Hepatocyte (in vitro differentiated cells): ENCODE measurements around the gene STATH.

Experiments
- EZH2 ChIP-seq: fragments of 200-600 bp; sonication (generic); IDR thresholded peaks from 2 replicates; pipeline ENCODE4 v1.6.1; 2016; ENCODE audit warnings: antibody characterized with exemption, mild to moderate bottlenecking, borderline replicate concordance
- TF ChIP-seq, protein P1 (sequence below): fragments of 200-600 bp; sonication (generic); IDR thresholded peaks from 2 replicates; pipeline ENCODE4 v1.5.1; 2016; ENCODE audit warnings: antibody characterized with exemption, mild to moderate bottlenecking; ENCODE audit not compliant: poor library complexity

DNA sequence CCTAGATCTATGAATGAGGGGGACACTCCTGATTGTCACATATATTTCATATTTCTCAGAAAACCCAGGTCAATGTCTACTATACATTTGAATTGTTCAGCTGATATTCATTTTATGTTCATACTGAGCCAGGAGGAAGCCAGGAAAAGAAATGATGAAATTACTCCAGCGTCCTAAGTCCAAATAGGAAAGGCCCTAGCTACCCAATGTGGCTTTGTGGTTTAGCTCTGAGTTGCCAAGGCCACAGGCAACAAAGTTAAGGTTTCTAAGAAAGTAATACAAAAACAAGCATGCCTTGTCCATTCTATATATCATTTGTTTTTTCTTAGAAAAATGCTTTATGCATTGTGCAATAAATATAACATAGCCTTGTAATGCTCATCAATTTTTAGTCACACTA, 25.7 kb upstream of the STATH start:
- TF ChIP-seq, protein P1, sequence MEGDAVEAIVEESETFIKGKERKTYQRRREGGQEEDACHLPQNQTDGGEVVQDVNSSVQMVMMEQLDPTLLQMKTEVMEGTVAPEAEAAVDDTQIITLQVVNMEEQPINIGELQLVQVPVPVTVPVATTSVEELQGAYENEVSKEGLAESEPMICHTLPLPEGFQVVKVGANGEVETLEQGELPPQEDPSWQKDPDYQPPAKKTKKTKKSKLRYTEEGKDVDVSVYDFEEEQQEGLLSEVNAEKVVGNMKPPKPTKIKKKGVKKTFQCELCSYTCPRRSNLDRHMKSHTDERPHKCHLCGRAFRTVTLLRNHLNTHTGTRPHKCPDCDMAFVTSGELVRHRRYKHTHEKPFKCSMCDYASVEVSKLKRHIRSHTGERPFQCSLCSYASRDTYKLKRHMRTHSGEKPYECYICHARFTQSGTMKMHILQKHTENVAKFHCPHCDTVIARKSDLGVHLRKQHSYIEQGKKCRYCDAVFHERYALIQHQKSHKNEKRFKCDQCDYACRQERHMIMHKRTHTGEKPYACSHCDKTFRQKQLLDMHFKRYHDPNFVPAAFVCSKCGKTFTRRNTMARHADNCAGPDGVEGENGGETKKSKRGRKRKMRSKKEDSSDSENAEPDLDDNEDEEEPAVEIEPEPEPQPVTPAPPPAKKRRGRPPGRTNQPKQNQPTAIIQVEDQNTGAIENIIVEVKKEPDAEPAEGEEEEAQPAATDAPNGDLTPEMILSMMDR: no peak
- no peak for TF ChIP-seq EZH2
